ENCODE measurements around the gene RGL2. TPM values are rescaled to one million over a fixed set of nuclear protein-coding genes. Genes with fewer than 3 reads are reported as not detected.
"Not testable (repeated sequence)": the region's sequence is repeated elsewhere in the genome, so short reads cannot be mapped to it uniquely, and the experiment has no call there.

Gene RGL2, protein sequence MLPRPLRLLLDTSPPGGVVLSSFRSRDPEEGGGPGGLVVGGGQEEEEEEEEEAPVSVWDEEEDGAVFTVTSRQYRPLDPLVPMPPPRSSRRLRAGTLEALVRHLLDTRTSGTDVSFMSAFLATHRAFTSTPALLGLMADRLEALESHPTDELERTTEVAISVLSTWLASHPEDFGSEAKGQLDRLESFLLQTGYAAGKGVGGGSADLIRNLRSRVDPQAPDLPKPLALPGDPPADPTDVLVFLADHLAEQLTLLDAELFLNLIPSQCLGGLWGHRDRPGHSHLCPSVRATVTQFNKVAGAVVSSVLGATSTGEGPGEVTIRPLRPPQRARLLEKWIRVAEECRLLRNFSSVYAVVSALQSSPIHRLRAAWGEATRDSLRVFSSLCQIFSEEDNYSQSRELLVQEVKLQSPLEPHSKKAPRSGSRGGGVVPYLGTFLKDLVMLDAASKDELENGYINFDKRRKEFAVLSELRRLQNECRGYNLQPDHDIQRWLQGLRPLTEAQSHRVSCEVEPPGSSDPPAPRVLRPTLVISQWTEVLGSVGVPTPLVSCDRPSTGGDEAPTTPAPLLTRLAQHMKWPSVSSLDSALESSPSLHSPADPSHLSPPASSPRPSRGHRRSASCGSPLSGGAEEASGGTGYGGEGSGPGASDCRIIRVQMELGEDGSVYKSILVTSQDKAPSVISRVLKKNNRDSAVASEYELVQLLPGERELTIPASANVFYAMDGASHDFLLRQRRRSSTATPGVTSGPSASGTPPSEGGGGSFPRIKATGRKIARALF
- total RNA-seq: 16.3 TPM

DNA sequence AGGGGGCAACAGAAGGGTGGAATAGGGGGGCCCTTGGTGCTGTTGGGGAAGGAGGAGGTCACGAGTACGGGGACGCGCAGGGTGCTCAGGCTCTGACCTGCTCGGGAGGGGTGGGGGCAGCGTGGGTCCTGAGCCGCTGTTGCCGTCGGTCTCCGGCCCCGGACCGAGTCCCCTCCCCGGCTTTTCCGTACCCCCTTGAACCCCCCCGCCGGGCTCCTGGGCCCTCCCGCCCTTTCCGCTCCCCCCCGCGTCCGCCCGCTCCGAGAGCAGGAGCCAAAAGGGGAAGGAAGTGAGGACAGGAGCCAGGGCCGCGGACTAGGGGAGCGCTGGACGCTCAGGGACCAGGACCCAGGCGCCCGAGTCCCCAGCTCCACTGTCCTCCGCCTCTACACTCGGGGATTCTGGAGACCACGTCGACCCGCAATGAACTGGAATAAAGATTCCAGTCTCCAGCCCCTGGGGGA is at the start of gene RGL2:
RGL2 (minus strand) TSS at position 170 of the 464 bp plus-strand sequence. CDS start 332 bp downstream, outside the sequence.
- FAIRE-seq (no peak), DNase-seq (ENCODE audit: low spot score in 2 of 2) (peak; percentile 77 to 82)

DNA sequence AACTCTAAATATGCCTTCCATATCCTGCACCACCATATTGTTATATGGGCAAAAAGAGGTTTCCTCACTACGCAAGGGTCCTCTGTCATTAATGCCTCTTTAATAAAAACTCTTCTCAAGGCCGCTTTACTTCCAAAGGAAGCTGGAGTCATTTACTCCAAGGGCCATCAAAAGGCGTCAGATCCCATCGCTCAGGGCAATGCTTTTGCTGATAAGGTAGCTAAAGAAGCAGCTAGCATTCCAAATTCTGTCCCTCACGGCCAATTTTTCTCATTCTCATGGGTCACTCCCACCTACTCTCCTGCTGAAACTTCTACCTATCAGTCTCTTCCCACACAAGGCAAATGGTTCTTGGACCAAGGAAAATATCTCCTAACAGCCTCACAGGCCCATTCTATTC is 49.1 kb upstream of the RGL2 start:
- no peak for FAIRE-seq
- no peak for DNase-seq (ENCODE audit: low spot score in 2 of 2)

DNA sequence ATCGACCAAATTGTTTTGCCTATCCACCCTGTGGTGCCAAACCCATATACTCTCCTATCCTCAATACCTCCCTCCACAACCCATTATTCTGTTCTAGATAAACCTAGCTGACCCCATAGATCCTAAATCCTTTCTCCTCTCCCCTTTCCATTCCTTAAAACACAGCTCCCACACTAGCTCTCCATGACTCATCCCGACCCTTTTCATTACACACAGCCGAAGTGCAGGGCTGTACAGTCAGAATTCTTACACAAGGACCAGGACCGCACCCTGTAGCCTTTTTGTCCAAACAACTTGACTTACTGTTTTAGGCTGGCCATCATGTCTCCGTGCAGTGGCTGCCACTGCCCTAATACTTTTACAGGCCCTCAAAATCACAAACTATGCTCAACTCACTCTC is 48.2 kb upstream of the RGL2 start:
- not testable (repeated sequence) for FAIRE-seq; DNase-seq (ENCODE audit: low spot score in 2 of 2)

DNA sequence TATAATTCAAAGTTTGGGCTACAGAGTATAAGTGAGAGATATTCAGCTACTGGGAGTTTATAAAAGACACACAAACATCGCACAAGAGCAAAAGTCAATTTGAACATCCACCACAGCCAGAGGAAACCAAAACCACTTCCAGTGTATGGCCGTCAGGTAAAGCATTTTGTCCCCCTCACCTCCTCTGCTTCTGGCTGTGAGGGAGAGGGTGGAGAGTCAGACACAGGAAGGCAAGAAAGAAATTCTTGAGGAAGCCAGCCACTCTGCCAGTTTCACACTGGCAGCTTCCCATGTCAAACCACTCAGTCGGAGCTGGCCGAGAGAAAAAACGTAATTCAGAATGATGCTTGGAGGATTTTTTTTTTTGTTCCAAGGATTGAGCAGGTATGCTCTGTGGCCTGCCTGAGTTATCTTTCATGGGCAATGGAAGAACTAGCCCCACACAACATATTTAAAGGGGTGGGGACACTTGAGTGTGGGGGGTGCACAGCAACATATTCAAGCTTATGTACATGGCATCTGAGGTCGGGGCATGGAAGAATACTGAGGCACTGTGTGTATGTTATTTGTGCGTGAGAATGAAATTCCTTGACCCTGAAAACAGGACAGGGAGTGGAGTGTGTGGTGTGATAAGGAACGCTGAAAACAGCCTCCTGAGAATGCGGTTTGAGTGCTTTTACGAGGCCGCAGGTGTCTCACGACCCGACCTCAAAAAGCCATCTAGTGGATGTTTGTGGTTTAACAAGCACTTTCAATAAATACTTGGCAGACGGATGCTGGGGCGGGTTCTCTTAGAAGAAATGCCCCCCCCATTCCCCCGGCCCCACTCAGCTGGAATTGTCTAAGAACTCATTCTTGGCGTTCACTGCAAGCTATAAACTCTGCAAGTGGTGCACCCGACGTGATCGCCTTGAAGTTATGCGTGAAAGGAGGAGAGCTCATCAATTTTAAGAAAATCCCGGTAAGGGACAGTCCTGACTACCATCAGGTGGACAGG is 46.3 kb upstream of the RGL2 start:
- FAIRE-seq (no peak), DNase-seq (ENCODE audit: low spot score in 2 of 2) (peak in 1 of 2 donors; percentile 51)

DNA sequence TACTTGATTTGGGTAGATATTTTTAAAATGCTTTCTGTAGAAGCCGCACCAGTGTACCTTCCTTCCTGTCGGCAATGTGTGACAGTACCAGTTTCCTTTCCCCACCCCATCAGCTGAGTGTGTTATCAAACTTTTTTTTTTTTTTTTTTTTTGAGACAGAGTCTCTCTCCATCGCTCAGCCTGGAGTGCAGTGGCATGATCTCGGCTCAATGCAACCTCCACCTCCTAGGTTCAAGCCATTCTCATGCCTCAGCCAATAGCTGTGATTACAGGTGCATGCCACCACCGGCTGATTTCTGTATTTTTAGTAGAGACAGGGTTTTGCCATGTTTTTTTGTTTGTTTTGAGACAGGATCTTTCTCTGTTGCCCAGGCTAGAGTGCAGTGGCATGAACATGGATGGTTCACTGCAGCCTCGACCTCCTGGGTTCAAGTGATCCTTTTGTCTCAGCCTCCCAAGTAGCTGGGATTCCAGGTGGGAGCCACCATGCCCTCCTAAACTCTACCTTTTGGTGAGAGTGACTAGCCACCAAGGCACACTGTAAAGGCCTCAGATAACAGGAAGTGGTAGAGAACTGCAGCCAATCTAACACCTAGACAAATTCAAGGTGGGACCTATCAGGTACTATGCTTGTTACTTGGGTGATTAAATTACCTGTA is 45.3 kb upstream of the RGL2 start:
- no peak for FAIRE-seq

DNA sequence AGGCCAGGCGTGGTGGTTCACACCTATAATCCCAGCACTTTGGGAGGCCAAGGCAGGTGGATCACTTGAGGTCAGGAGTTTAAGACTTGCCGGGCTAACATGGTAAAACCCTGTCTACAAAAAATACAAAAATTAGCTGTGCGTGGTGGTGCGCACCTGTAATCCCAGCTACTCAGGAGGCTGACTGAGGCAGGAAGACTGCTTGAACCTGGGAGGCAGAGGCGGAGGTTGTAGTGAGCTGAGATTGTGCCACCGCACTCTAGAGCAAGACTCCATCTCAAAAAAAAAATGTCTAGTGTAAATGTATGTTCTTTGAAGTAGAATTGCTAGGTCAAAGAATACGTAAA is 44.8 kb upstream of the RGL2 start:
- not testable (repeated sequence) for FAIRE-seq

More for the DNA sequence above, 45.3 kb upstream of the RGL2 start:
- DNase-seq (ENCODE audit: low spot score in 2 of 2): no peak

DNA sequence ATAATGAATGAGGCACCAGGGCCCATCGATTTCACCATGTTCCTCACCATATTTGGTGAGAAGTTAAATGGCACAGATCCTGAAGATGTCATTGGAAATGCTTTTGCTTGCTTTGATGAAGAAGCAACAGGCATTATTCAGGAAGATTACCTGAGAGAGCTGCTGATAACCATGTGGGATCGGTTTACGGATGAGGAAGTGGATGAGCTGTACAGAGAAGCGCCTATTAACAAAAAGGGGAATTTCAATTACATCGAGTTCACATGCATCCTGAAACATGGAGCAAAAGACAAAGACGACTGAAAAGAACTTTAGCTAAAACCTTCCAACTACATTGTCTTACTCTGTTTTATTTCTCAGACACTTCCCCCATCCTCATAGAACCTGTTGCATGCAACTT is 40.5 kb upstream of the RGL2 start:
- DNase-seq (ENCODE audit: low spot score in 2 of 2): no peak
- FAIRE-seq: no peak

More for the DNA sequence above, 44.8 kb upstream of the RGL2 start:
- not testable (repeated sequence) for DNase-seq (ENCODE audit: low spot score in 2 of 2)

DNA sequence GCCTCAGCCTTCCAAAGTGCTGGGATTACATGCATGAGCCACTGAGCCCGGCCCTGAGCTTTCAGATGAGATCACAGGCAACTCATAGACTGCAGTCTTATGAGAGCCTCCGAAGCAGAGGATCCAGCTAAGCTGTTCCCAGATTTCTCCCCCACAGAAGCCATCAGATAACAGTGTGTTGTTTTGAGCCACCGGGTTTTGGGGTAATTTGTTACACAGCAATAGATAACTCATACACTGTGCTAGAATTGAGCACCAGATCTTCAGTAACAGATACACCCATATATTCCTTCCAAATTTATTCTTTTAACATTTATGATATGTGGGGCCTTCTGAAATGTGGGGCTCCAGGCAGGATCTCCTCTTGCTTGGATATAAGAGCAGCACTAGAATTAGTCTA is 37.8 kb upstream of the RGL2 start:
- FAIRE-seq: no peak

DNA sequence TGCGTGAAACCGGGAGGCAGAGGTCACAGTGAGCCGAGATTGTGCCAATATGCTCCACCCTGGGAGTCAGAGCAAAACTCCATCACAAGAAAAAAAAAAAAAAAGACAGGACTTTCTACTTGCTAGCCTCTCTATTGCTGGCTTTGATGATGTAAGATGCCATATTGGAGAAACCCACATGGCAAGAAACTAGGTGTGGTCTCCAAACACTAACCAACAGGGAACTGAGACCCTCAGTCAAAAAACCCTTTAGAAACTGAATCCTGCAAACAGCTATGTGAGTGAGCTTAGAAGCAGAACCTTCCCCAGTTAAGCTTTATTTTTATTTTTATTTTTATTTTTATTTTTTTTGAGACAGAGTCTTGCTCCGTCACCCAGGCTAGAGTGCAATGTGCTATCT is 37.2 kb upstream of the RGL2 start:
- no peak for DNase-seq (ENCODE audit: low spot score in 2 of 2)
- no peak for FAIRE-seq

More for the DNA sequence above, 37.8 kb upstream of the RGL2 start:
- no peak for DNase-seq (ENCODE audit: low spot score in 2 of 2)

DNA sequence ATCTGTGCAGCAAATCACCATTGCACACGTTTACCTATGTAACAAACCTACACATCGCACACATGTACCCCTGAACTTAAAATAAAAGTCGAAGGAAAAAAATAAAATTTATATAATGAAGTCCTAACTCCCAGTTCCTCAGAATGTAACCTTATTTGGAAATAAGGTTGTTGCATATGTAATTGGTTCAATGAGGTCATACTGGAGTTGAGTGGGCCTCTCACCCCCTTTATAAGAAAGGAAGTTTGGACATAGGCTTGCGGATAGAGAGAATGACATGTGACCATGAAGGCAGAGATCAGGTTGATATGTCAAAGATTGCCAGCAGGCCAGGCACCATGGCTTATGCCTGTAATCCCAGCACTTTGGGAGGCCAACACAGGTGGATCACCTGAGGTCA is 34.9 kb upstream of the RGL2 start:
- FAIRE-seq: no peak
- no peak for DNase-seq (ENCODE audit: low spot score in 2 of 2)

DNA sequence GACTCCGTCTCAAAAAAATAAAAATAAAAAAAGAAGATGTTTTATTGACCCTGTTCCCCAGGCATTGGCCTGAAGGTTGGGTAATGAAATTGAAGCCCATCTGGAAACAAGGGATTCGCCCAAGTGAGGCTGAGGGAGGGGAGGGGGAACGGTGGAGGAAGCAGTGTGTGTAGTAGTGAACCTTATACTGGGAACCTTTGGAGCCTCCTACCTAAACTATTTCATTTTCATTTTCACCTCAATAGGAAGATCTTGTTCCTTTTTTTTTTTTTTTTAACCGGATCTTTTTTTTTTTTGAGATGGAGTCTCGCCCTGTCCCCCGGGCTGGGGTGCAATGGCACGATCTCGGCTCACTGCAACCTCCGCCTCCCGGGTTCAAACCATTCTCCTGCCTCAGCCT is 32.0 kb upstream of the RGL2 start:
- no peak for FAIRE-seq
- DNase-seq (ENCODE audit: low spot score in 2 of 2): no peak

DNA sequence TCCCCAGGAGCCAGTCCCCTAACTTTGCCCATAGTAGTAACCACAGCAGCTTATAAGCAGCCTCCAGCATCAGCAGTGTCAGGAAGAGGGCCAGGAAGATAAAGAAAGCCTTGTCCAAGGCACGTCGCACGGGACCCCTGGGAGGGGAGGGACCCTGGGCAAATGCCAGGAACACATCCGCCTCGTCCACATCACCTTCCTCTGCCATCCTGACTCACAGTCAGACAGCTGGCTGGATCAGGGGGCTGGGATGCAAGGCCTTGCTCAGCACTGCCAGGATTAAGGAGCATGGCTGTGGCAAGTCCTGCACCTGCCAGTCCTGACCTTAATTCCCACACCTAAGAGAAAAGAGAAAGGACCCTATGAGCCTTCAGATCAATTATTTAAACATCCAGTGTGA is 30.3 kb upstream of the RGL2 start:
- FAIRE-seq: no peak
- DNase-seq (ENCODE audit: low spot score in 2 of 2): no peak

DNA sequence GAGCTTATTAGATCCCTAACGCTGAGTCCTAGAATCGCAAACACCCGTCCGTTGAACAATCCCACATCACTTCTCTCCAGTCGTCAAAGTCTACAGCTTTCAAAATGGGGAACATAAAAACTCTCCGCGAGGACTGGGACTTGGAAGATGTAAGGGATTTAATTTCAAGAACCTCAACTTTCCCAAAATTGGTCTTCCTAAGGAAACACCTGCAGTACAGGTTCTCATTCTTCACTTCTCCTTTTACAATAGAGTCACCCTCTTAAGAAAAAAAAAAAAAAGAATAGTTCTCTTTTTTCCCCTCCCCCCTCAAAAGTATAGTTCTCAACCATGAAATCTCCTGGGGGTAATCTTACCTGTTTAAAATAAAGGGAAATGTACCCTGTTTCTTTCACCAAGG is 25.4 kb upstream of the RGL2 start:
- FAIRE-seq: no peak

DNA sequence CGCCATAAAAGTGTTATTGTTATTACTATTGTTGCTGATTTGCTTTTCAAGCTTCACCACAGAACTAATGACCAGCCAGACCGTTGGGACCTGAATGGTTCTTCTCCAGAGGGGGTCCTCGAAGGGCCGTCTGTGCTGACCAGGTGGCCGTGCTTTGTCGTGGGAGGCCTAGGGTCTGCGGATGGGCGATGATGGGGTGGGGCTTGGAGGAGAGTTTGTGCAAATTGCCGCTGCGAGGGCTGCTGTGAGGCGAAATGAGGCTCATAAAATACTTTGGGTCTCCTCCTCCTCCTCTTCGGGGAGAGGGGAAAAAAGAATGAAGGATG is 24.8 kb upstream of the RGL2 start:
- FAIRE-seq (no peak), DNase-seq (ENCODE audit: low spot score in 2 of 2) (no peak)

More for the DNA sequence above, 25.4 kb upstream of the RGL2 start:
- DNase-seq (ENCODE audit: low spot score in 2 of 2): peak in 1 of 2 donors; percentile 4

DNA sequence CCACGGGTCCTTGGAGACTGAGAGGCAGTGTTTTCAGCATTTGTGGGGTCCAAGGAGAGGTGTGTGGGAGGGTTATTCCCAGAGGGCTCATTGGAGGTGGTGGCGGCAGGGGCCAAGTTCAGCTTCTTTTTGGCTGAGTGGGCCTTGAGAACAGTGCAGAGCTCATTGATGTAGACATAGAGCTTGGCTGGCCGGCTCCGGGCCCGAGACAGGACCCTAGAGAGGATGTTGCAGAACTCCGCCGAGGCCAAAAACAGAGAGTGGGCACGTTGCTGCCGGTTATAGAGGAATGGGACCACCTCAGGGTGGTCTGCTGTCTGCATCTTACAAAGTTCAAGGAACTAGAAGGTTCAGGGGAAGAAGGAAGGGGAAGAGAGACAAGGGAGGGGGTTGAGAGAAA is 22.5 kb upstream of the RGL2 start:
- FAIRE-seq (no peak), DNase-seq (ENCODE audit: low spot score in 2 of 2) (peak in 1 of 2 donors; percentile 0)

DNA sequence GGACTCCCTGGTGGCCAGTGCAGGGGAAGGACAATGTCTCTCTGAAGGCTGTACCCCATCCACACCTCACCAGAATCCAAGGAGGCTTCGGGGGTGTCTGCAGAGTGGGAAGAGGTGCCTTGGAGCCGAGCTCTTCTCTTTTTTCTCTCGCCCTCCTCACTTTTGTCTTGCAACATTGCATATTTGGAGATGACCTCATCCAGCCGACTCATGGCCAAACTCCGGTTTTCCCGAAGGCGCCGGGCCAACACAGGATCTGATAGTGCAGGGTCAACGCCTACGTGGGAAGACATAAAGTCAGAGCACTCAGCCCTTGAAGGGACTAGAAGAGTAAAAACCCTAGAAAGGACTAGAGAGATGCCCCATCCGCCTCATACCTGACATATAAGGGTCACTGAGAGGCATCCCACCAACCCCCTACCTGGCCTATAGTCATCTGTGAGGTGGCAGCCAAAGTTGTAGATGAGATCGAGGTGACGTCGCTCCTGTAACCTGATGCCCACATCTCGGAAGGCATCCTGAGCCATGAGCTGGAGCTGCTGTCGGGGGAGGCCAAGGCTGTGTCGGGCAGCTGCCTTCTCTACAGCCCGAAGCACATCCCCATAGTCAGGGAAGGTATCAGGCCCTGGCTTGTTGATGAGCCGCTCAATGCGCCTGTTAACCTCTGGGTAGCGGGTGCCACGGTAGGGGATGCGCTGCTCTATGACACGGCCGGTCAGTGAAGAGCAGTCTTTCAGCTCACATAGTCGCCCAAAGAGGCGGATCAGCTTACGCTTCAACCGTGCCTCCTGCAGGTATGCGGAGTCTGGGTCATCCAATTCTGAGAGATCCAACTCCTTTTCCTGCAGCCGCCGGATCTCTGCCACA is 21.8 kb upstream of the RGL2 start:
- no peak for DNase-seq (ENCODE audit: low spot score in 2 of 2)
- no peak for FAIRE-seq

DNA sequence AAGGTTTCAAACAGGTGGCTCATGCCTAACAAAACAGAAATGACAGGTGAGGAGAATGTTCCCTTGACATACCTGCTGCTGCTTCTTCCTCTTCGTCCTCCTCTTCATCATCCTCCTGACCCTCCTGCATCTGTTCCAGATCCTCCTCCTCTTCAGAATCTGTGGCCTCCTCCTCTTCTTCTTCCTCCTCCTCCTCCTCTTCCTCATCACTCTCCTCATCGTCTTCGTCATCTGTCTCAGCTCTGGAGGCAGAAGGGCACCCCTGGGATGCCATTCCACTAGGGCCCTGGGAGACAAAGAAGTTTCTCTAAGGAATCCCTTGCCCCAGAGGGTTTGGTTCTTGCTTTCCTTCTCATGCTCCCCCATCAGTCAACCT is 21.2 kb upstream of the RGL2 start:
- FAIRE-seq (no peak), DNase-seq (ENCODE audit: low spot score in 2 of 2) (no peak)

DNA sequence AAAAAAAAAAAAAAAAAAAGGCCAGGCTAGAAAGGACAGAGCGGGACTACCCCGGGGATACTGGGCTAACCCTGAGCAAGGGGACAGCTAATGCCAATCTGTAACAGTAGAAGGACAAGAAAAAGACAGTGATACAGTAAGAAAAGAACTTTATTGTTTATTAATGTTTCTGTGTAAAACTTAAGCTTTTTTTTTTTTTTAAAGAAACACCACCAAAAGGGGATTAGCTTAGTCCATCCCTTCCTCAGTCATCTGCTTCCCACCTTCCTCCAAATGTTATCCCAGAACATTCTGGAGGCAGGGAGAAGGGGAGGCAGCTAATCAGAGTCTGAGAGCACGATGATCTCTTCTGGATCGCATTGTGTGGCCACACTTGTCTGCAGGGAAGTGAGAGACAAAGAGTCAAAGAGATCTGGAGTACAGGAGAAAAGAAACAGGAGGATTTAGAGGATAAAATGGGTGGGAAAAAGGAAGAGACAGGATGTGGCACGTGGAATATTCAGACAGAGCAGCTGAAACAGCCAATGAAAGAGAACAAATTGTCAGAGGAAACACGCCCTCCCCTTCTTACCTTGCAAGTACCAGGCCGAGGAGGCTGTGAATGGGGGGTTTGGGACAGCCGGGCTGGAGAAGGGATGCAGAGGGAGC is 19.8 kb upstream of the RGL2 start:
- DNase-seq (ENCODE audit: low spot score in 2 of 2) (no peak), FAIRE-seq (no peak)
